Esophagus squamous epithelium (tissue), 4 donors: Measurements from ENCODE around the gene KLF15.

Source experiments
- POLR2A ChIP-seq, 4 donors: fragments of 450-650 bp; IDR thresholded peaks; one replicate each; pipeline ENCODE4 v1.6.1; 2017; ENCODE audit warnings: antibody characterized with exemption in 4 of 4, mild to moderate bottlenecking in 4 of 4, moderate library complexity in 3 of 4
- TF ChIP-seq, protein P1 (sequence below), 6 experiments: fragments of 450-650 bp in 4 of 6; fragments of 200-600 bp in 2 of 6; sonication (generic) in 2 of 6; IDR thresholded peaks; one replicate each; pipeline ENCODE4 v1.5.1; 2016 to 2019; ENCODE audit warnings: antibody characterized with exemption in 6 of 6, mild to moderate bottlenecking in 4 of 6, moderate library complexity in 4 of 6

DNA sequence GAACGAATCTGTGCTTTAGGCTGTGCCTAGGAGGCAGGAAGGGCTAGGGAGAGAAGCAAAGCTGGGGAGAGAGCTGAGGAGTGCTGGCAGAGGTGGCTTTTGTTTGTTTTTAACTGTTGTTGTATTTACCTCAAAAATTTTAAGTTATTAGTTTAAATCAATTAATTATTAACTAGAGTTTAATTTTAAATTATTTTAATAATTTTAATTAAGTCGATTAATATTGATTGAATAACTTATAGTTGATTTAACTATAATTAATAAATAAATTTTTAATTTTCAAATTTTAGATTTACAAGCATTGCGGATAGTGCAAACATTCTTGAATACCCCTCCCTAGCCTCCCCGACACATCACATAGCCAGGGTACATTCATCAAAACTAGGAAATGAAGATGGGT is 30.6 kb downstream of the KLF15 start:
- TF ChIP-seq, protein P1, sequence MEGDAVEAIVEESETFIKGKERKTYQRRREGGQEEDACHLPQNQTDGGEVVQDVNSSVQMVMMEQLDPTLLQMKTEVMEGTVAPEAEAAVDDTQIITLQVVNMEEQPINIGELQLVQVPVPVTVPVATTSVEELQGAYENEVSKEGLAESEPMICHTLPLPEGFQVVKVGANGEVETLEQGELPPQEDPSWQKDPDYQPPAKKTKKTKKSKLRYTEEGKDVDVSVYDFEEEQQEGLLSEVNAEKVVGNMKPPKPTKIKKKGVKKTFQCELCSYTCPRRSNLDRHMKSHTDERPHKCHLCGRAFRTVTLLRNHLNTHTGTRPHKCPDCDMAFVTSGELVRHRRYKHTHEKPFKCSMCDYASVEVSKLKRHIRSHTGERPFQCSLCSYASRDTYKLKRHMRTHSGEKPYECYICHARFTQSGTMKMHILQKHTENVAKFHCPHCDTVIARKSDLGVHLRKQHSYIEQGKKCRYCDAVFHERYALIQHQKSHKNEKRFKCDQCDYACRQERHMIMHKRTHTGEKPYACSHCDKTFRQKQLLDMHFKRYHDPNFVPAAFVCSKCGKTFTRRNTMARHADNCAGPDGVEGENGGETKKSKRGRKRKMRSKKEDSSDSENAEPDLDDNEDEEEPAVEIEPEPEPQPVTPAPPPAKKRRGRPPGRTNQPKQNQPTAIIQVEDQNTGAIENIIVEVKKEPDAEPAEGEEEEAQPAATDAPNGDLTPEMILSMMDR (IDR thresholded peaks at IDR 0.05) = no peak
- no peak for TF ChIP-seq POLR2A (IDR thresholded peaks at IDR 0.05)
